Peyer's patch (tissue), 4 donors: Measurements from ENCODE around the gene NDUFS1.

Experiments
- POLR2A ChIP-seq, 2 donors: fragments of 450-650 bp; IDR thresholded peaks; one replicate each; pipeline ENCODE4 v1.5.1; 2017; ENCODE audit warnings: antibody characterized with exemption in 2 of 2, mild to moderate bottlenecking in 2 of 2, moderate library complexity in 2 of 2
- TF ChIP-seq, protein P1 (sequence below), 6 experiments: fragments of 450-650 bp in 4 of 6; fragments of 200-600 bp in 2 of 6; sonication (generic) in 1 of 6; IDR thresholded peaks; one replicate each; pipeline ENCODE4 v1.5.1; 2017 to 2019; ENCODE audit warnings: antibody characterized with exemption in 6 of 6, mild to moderate bottlenecking in 3 of 6, moderate library complexity in 1 of 6

DNA sequence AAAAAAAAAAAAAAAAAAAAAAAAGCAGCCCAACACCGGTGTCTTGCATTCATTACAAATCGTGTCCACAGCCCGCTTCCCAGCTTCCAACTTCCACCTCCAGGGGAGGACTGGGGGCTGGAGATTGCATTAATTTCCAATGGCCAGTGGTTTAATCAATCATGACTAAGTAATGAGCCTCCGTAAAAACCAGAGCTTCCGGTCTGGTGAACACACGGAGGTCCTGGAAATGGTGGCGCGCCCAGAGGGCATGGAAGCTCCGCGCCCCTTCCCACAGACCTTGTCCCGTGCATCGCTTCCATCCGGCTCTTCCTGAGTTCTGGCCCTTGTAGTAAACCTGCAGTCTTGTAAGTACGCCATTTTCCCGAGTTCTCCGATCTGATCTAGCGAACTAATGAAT is 44.1 kb upstream of the NDUFS1 start:
- TF ChIP-seq, protein P1, sequence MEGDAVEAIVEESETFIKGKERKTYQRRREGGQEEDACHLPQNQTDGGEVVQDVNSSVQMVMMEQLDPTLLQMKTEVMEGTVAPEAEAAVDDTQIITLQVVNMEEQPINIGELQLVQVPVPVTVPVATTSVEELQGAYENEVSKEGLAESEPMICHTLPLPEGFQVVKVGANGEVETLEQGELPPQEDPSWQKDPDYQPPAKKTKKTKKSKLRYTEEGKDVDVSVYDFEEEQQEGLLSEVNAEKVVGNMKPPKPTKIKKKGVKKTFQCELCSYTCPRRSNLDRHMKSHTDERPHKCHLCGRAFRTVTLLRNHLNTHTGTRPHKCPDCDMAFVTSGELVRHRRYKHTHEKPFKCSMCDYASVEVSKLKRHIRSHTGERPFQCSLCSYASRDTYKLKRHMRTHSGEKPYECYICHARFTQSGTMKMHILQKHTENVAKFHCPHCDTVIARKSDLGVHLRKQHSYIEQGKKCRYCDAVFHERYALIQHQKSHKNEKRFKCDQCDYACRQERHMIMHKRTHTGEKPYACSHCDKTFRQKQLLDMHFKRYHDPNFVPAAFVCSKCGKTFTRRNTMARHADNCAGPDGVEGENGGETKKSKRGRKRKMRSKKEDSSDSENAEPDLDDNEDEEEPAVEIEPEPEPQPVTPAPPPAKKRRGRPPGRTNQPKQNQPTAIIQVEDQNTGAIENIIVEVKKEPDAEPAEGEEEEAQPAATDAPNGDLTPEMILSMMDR (IDR thresholded peaks at IDR 0.05): no peak
- no peak for TF ChIP-seq POLR2A (IDR thresholded peaks at IDR 0.05)
